IMR-90 (cell line): ENCODE measurements around the gene SERP2. TPM values are rescaled to one million over a fixed set of nuclear protein-coding genes. Genes with fewer than 3 reads are reported as not detected.

ENCODE experiments used
- ATAC-seq: fragments of 200-7000 bp; cut with Tn5 transposase; 2 replicates; pipeline ENCODE4 v1.9.1; 2020; ENCODE audit warnings: low read depth, mild to moderate bottlenecking, moderate library complexity
- BruUV-seq: library from RNA; stranded (reverse); fragments of 400-500 nt; replicated peaks from 2 replicates; lab custom pipeline; 2021; lab: Mats Ljungman, UMichigan
- CTCF ChIA-PET: fragments of 300-600 bp; formaldehyde crosslinking; extraction: SDS; loops from one replicate; lab custom pipeline; 2021; ENCODE audit warnings: antibody characterized with exemption; lab: Yijun Ruan, JAX
- POLR2A ChIA-PET: fragments of 300-600 bp; sonication (Branson Sonifier 250); formaldehyde crosslinking; loops from one replicate; lab custom pipeline; 2022; ENCODE audit warnings: antibody characterized with exemption; ENCODE audit not compliant: unreplicated experiment; lab: Charles Lee
- DNase-seq: peaks from one replicate; pipeline ENCODE4 v3.0.0; 2013
- H2AFZ ChIP-seq: replicated peaks from 2 replicates; pipeline ENCODE3; 2013; ENCODE audit warnings: low read length, mild to moderate bottlenecking; ENCODE audit not compliant: poor library complexity
- H2AK5ac ChIP-seq: 2 replicates; pipeline ENCODE4 v1.6.1; 2013; ENCODE audit warnings: low read depth, low read length, inconsistent platforms
- H2AK9ac ChIP-seq: replicated peaks from 2 replicates; pipeline ENCODE3; 2013; ENCODE audit warnings: mild to moderate bottlenecking, low read depth, low read length, moderate library complexity; ENCODE audit not compliant: poor library complexity
- H2BK120ac ChIP-seq: 2 replicates; pipeline ENCODE4 v1.6.1; 2013; ENCODE audit warnings: low read depth, low read length, inconsistent platforms
- H2BK15ac ChIP-seq: 3 replicates; pipeline ENCODE4 v1.6.1; 2013; ENCODE audit warnings: low read depth, low read length, inconsistent platforms
- H2BK20ac ChIP-seq: 2 replicates; pipeline ENCODE4 v1.6.1; 2013; ENCODE audit warnings: low read depth, mild to moderate bottlenecking, inconsistent platforms, low read length, moderate library complexity
- H2BK5ac ChIP-seq: 2 replicates; pipeline ENCODE4 v1.6.1; 2013; ENCODE audit warnings: mild to moderate bottlenecking, low read depth, low read length, inconsistent platforms; ENCODE audit not compliant: poor library complexity, severe bottlenecking
- H3K14ac ChIP-seq: replicated peaks from 2 replicates; pipeline ENCODE4 v1.6.1; 2013; ENCODE audit warnings: low read depth, low read length, inconsistent platforms
- H3K18ac ChIP-seq: 2 replicates; pipeline ENCODE4 v1.6.1; 2013; ENCODE audit warnings: low read depth, low read length, control low read depth
- H3K23ac ChIP-seq: 2 replicates; pipeline ENCODE4 v1.6.1; 2013; ENCODE audit warnings: low read depth, low read length, inconsistent platforms
- H3K27ac ChIP-seq: 2 replicates; pipeline ENCODE4 v1.5.1; 2013; ENCODE audit warnings: mild to moderate bottlenecking, control low read depth, low read length; ENCODE audit not compliant: insufficient read depth
- H3K27me3 ChIP-seq: 2 replicates; pipeline ENCODE4 v1.6.1; 2013; ENCODE audit warnings: low read length; ENCODE audit not compliant: control insufficient read depth, insufficient read depth
- H3K36me3 ChIP-seq: 2 replicates; pipeline ENCODE4 v1.6.1; 2013; ENCODE audit warnings: low read length, mixed read lengths; ENCODE audit not compliant: control insufficient read depth, insufficient read depth
- H3K4ac ChIP-seq: 2 replicates; pipeline ENCODE4 v1.6.1; 2013; ENCODE audit warnings: low read depth, low read length, inconsistent platforms
- H3K4me1 ChIP-seq: 2 replicates; pipeline ENCODE4 v1.6.1; 2013; ENCODE audit warnings: low read length, mixed read lengths; ENCODE audit not compliant: control insufficient read depth, insufficient read depth
- H3K4me2 ChIP-seq: 2 replicates; pipeline ENCODE4 v1.6.1; 2013; ENCODE audit warnings: low read depth, mild to moderate bottlenecking, control low read depth, low read length, moderate library complexity
- H3K4me3 ChIP-seq: 2 replicates; pipeline ENCODE4 v1.5.1; 2013; ENCODE audit warnings: low read depth, mild to moderate bottlenecking, control low read depth, low read length, moderate library complexity; ENCODE audit not compliant: insufficient read depth
- H3K56ac ChIP-seq: 2 replicates; pipeline ENCODE4 v1.6.1; 2013; ENCODE audit warnings: low read length, inconsistent platforms; ENCODE audit not compliant: insufficient read depth; ENCODE audit errors: extremely low read depth
- H3K79me1 ChIP-seq, 2 experiments: 2 replicates each; pipeline ENCODE4 v1.6.1; 2013; ENCODE audit warnings: low read length in 2 of 2, inconsistent platforms in 1 of 2, low read depth in 1 of 2
- H3K9ac ChIP-seq: 2 replicates; pipeline ENCODE4 v1.6.1; 2013; ENCODE audit warnings: low read depth, low read length, control low read depth
- H3K9me1 ChIP-seq: 2 replicates; pipeline ENCODE4 v1.6.1; 2013; ENCODE audit warnings: low read length, inconsistent platforms; ENCODE audit not compliant: insufficient read depth
- H3K9me3 ChIP-seq: 2 replicates; pipeline ENCODE4 v1.6.1; 2013; ENCODE audit warnings: low read length; ENCODE audit not compliant: control insufficient read depth, insufficient read depth
- H4K20me1 ChIP-seq: 2 replicates; pipeline ENCODE4 v1.6.1; 2013; ENCODE audit warnings: low read length, inconsistent platforms; ENCODE audit not compliant: insufficient read depth
- H4K5ac ChIP-seq: 2 replicates; pipeline ENCODE4 v1.6.1; 2013; ENCODE audit warnings: mild to moderate bottlenecking, low read depth, low read length, control low read depth
- H4K8ac ChIP-seq, 2 experiments: 2 replicates each; pipeline ENCODE4 v1.6.1; 2013; ENCODE audit warnings: low read depth in 2 of 2, low read length in 2 of 2, control low read depth in 1 of 2, inconsistent platforms in 1 of 2
- H4K91ac ChIP-seq: 2 replicates; pipeline ENCODE4 v1.6.1; 2013; ENCODE audit warnings: low read depth, low read length, inconsistent platforms; ENCODE audit not compliant: insufficient read depth
- BHLHE40 ChIP-seq: fragments of 150-350 bp; IDR thresholded peaks from 2 replicates; pipeline ENCODE4 v1.6.1; 2016; ENCODE audit warnings: mild to moderate bottlenecking, low read depth, low read length
- MAFK ChIP-seq: IDR thresholded peaks from 2 replicates; pipeline ENCODE4 v1.6.1; 2012; ENCODE audit warnings: low read depth, low read length, improper control_type of control experiment
- NFE2L2 ChIP-seq: fragments of 150-350 bp; IDR thresholded peaks from 2 replicates; pipeline ENCODE4 v1.6.1; 2016; ENCODE audit warnings: low read depth, mild to moderate bottlenecking, low read length
- SMC3 ChIP-seq: fragments of 150-350 bp; IDR thresholded peaks from 2 replicates; pipeline ENCODE4 v1.6.1; 2016; ENCODE audit warnings: low read depth, mild to moderate bottlenecking, antibody characterized with exemption, low read length, moderate library complexity
- WGBS, 2 experiments: methylation state at CpG; one replicate each; pipeline versions ENCODE4 v1.1.5 to v1.1.7; 2013; ENCODE audit warnings: missing lambda C conversion rate in 2 of 2; ENCODE audit not compliant: insufficient read length in 1 of 2; ENCODE audit errors: extremely low coverage in 2 of 2; 5-methylcytosine and 5-hydroxymethylcytosine counted together
- dilution Hi-C: fragments of 300-500 bp; cut with HindIII; formaldehyde crosslinking; loops from one replicate; pipeline ENCODE4 v1.14.3; 2018; ENCODE audit warnings: low sequenced_read_pairs; ENCODE audit not compliant: unreplicated experiment
- in situ Hi-C: fragments of 300-500 bp; cut with MboI; formaldehyde crosslinking; loops from 3 replicates; pipeline ENCODE4 v1.14.3; 2019; ENCODE audit warnings: low sequenced_read_pairs, inconsistent platforms, mixed read lengths
- intact Hi-C: fragments of 100-400 bp; cut with micrococcal nuclease; formaldehyde crosslinking; loops from 2 replicates; pipeline ENCODE4 v1.10.0; 2022
- polyA plus RNA-seq, 3 experiments: library from polyadenylated mRNA; depleted of rRNA; stranded (reverse); fragments of >200 nt; gene quantifications; 2 replicates each; pipeline ENCODE4 v1.2.3, GENCODE V29; 2012; ENCODE audit warnings: low replicate concordance in 1 of 3
- total RNA-seq: library from RNA; depleted of rRNA; stranded (reverse); fragments of >200 nt; gene quantifications from 2 replicates; pipeline ENCODE4 v1.2.3, GENCODE V29; 2012

Gene SERP2
- total and polyA plus RNA-seq, 2 of the 4 experiments (the other 2 are of a cell fraction), result 0.54 to 1.4 TPM

GRCh38 chr13:44385401-44385800, 11.8 kb downstream of the SERP2 start:
- H3K27me3 ChIP-seq, result no peaks in the 10 kb centered on the region

More at GRCh38 chr13:44385401-44385800, 11.8 kb downstream of the SERP2 start:
- in situ Hi-C loops, result no loop called here
- no peaks in the 10 kb centered on the region for H3K79me1 ChIP-seq
- no peak overlapping the region for H2BK20ac ChIP-seq
- H4K5ac ChIP-seq, result no peak overlapping the region
- H3K23ac ChIP-seq, result no peak overlapping the region
- H3K9me1 ChIP-seq, result no peaks in the 10 kb centered on the region; the same call in 1 of the 2 replicates
- H2AK9ac ChIP-seq, result no peak overlapping the region
- H4K91ac ChIP-seq, result no peak overlapping the region
- ATAC-seq, result no peak
- no peak overlapping the region for H3K9ac ChIP-seq
- no peaks in the 10 kb centered on the region for H3K4me1 ChIP-seq
- no peak overlapping the region for H2AK5ac ChIP-seq
- dilution Hi-C loops, result no loop called here
- no peak overlapping the region for H2BK120ac ChIP-seq
- H3K27ac ChIP-seq, result no peak overlapping the region
- no peak overlapping the region for H3K4me3 ChIP-seq
- intact Hi-C loops, result no loop called here
- no peak overlapping the region for H3K4ac ChIP-seq
- H3K9me3 ChIP-seq, result no peaks in the 10 kb centered on the region
- TF ChIP-seq NFE2L2 (no peak), BHLHE40 (no peak), MAFK (no peak), SMC3 (no peak)
- no peak overlapping the region for H2BK5ac ChIP-seq
- no peak overlapping the region for H4K8ac ChIP-seq
- no peak for DNase-seq
- H3K4me2 ChIP-seq, result no peak overlapping the region
- no peaks in the 10 kb centered on the region for H4K20me1 ChIP-seq
- no peak overlapping the region for H3K14ac ChIP-seq
- H3K36me3 ChIP-seq, result no peaks in the 10 kb centered on the region
- no peak overlapping the region for H3K56ac ChIP-seq
- BruUV-seq, result no TSS peak
- no CpG with 5 or more reads among the region's 3 CpGs for WGBS, 2 experiments
- ChIA-PET POLR2A (no interaction called here), CTCF (no interaction called here)
- no peak overlapping the region for H2BK15ac ChIP-seq
- H3K18ac ChIP-seq, result no peak overlapping the region
- H2AFZ ChIP-seq, result no peak overlapping the region
